ENCODE measurements around the gene STX16.

STX16 gene

GRCh38 chr20:58650776-58651558, at the start of gene STX16:
TSS of gene STX16 (plus strand) at chr20:58651283. CDS start at chr20:58652007, 724 bp downstream.
- DNase-seq, result peak; percentile 84

GRCh38 chr20:58602124-58602523, 49.0 kb upstream of the STX16 start:
- no peak for DNase-seq

GRCh38 chr20:58603721-58604120, 47.4 kb upstream of the STX16 start:
- DNase-seq, result no peak

GRCh38 chr20:58604128-58604881, 46.8 kb upstream of the STX16 start:
- DNase-seq, result no peak

- no peak for DNase-seq
Measured at GRCh38 chr20:58605292-58606065, 45.6 kb upstream of the STX16 start.

- no peak for DNase-seq
Measured at GRCh38 chr20:58606184-58606583, 44.9 kb upstream of the STX16 start.

- no peak for DNase-seq
Measured at GRCh38 chr20:58608096-58608840, 42.8 kb upstream of the STX16 start.

- DNase-seq, result no peak
Measured at GRCh38 chr20:58609026-58609425, 42.1 kb upstream of the STX16 start.

- DNase-seq, result no peak
Measured at GRCh38 chr20:58610071-58610800, 40.8 kb upstream of the STX16 start.

GRCh38 chr20:58610811-58611210, 40.3 kb upstream of the STX16 start:
- no peak for DNase-seq

GRCh38 chr20:58611236-58612030, 39.6 kb upstream of the STX16 start:
- DNase-seq, result no peak

- no peak for DNase-seq
Measured at GRCh38 chr20:58612121-58612691, 38.9 kb upstream of the STX16 start.

- DNase-seq, result no peak
Measured at GRCh38 chr20:58613061-58613854, 37.8 kb upstream of the STX16 start.

GRCh38 chr20:58614366-58614765, 36.7 kb upstream of the STX16 start:
- DNase-seq, result no peak

- DNase-seq, result no peak
Measured at GRCh38 chr20:58614984-58615760, 35.9 kb upstream of the STX16 start.

GRCh38 chr20:58616411-58616810, 34.7 kb upstream of the STX16 start:
- no peak for DNase-seq

- DNase-seq, result no peak
Measured at GRCh38 chr20:58617158-58617557, 33.9 kb upstream of the STX16 start.

GRCh38 chr20:58618351-58619076, 32.6 kb upstream of the STX16 start:
- DNase-seq, result no peak
